Mesenchymal stem cell (in vitro differentiated cells and primary cell): Measurements from ENCODE around the gene MACROD2.

Experiments
- DNase-seq: peaks from one replicate; pipeline ENCODE4 v3.0.0-alpha.2; 2013
- H2AFZ ChIP-seq: one replicate; pipeline ENCODE4 v1.6.1; 2013; ENCODE audit warnings: low read depth, mild to moderate bottlenecking, control low read depth, inconsistent platforms, low read length, moderate library complexity
- H2AK5ac ChIP-seq: 2 replicates; pipeline ENCODE4 v1.6.1; 2013; ENCODE audit warnings: low read length, moderate library complexity, mild to moderate bottlenecking, inconsistent platforms; ENCODE audit not compliant: severe bottlenecking
- H2BK120ac ChIP-seq: one replicate; pipeline ENCODE4 v1.6.1; 2013; ENCODE audit warnings: low read depth, mild to moderate bottlenecking, inconsistent platforms, low read length, moderate library complexity
- H2BK12ac ChIP-seq, 2 experiments: one replicate each; pipeline ENCODE4 v1.6.1; 2013; ENCODE audit warnings: inconsistent platforms in 2 of 2, low read length in 2 of 2, mild to moderate bottlenecking in 2 of 2, moderate library complexity in 2 of 2, control low read depth in 1 of 2
- H2BK15ac ChIP-seq: one replicate; pipeline ENCODE4 v1.6.1; 2013; ENCODE audit warnings: mild to moderate bottlenecking, low read depth, inconsistent platforms; ENCODE audit not compliant: poor library complexity, severe bottlenecking
- H2BK5ac ChIP-seq: 2 replicates; pipeline ENCODE4 v1.6.1; 2013; ENCODE audit warnings: low read depth, mild to moderate bottlenecking, low read length, control low read depth, inconsistent platforms; ENCODE audit not compliant: poor library complexity, severe bottlenecking
- H3K14ac ChIP-seq, 2 experiments: one replicate each; pipeline ENCODE4 v1.6.1; 2013; ENCODE audit warnings: inconsistent platforms in 2 of 2, low read length in 2 of 2, control low read depth in 1 of 2, mild to moderate bottlenecking in 1 of 2, moderate library complexity in 1 of 2
- H3K18ac ChIP-seq, 2 experiments: one replicate each; pipeline ENCODE4 v1.6.1; 2013; ENCODE audit warnings: inconsistent platforms in 2 of 2, low read length in 2 of 2, control low read depth in 1 of 2, low read depth in 1 of 2, mild to moderate bottlenecking in 1 of 2
- H3K23ac ChIP-seq, 2 experiments: one replicate each; pipeline ENCODE4 v1.6.1; 2013; ENCODE audit warnings: inconsistent platforms in 2 of 2, low read length in 2 of 2, mild to moderate bottlenecking in 2 of 2, moderate library complexity in 2 of 2, control low read depth in 1 of 2
- H3K27ac ChIP-seq: 2 replicates; pipeline ENCODE4 v1.5.1; 2013; ENCODE audit warnings: mild to moderate bottlenecking, moderate library complexity, low read length, control low read depth, inconsistent platforms; ENCODE audit not compliant: poor library complexity, severe bottlenecking
- H3K27me3 ChIP-seq, 2 experiments: 2 replicates each; pipeline versions ENCODE4 v1.6.1 to v1.7.0; 2013; ENCODE audit warnings: low read length in 2 of 2, mild to moderate bottlenecking in 2 of 2, moderate library complexity in 2 of 2, control low read depth in 1 of 2, inconsistent platforms in 1 of 2; ENCODE audit not compliant: control insufficient read depth in 1 of 2, insufficient read depth in 1 of 2
- H3K36me3 ChIP-seq, 2 experiments: 2 replicates each; pipeline versions ENCODE4 v1.6.1 to v1.7.0; 2013; ENCODE audit warnings: low read length in 2 of 2, control low read depth in 1 of 2, inconsistent platforms in 1 of 2, low read depth in 1 of 2, mild to moderate bottlenecking in 1 of 2; ENCODE audit not compliant: insufficient read depth in 2 of 2, control insufficient read depth in 1 of 2
- H3K4ac ChIP-seq, 2 experiments: one replicate each; pipeline ENCODE4 v1.6.1; 2013; ENCODE audit warnings: inconsistent platforms in 2 of 2, low read length in 2 of 2, mild to moderate bottlenecking in 2 of 2, moderate library complexity in 2 of 2, control low read depth in 1 of 2, low read depth in 1 of 2
- H3K4me1 ChIP-seq: 2 replicates; pipeline ENCODE4 v1.6.1; 2013; ENCODE audit warnings: low read depth, low read length, control low read depth; ENCODE audit not compliant: control insufficient read depth, insufficient read depth
- H3K4me2 ChIP-seq: 2 replicates; pipeline ENCODE4 v1.6.1; 2013; ENCODE audit warnings: low read length, mild to moderate bottlenecking, inconsistent platforms; ENCODE audit not compliant: poor library complexity, severe bottlenecking
- H3K4me3 ChIP-seq, 2 experiments: 2 replicates each; pipeline versions ENCODE4 v1.5.1 to v1.7.0; 2013; ENCODE audit warnings: low read length in 2 of 2, mild to moderate bottlenecking in 2 of 2, control low read depth in 1 of 2, low read depth in 1 of 2; ENCODE audit not compliant: insufficient read depth in 1 of 2
- H3K79me1 ChIP-seq: replicated peaks from 2 replicates; pipeline ENCODE4 v1.6.1; 2013; ENCODE audit warnings: mild to moderate bottlenecking, control low read depth, low read length, inconsistent platforms; ENCODE audit not compliant: poor library complexity, severe bottlenecking
- H3K9ac ChIP-seq: 2 replicates; pipeline ENCODE4 v1.7.0; 2013; ENCODE audit warnings: mild to moderate bottlenecking, low read length, moderate library complexity
- H3K9me3 ChIP-seq: 2 replicates; pipeline ENCODE4 v1.7.0; 2013; ENCODE audit warnings: mild to moderate bottlenecking, low read length; ENCODE audit not compliant: control insufficient read depth
- H4K8ac ChIP-seq: one replicate; pipeline ENCODE4 v1.6.1; 2013; ENCODE audit warnings: inconsistent platforms, mild to moderate bottlenecking, low read length, moderate library complexity
- H4K91ac ChIP-seq: one replicate; pipeline ENCODE4 v1.6.1; 2013; ENCODE audit warnings: mild to moderate bottlenecking, low read length, inconsistent platforms
- WGBS: methylation state at CpG from one replicate; pipeline ENCODE4 v1.1.7; 2013; ENCODE audit warnings: mixed read lengths; 5-methylcytosine and 5-hydroxymethylcytosine counted together

MACROD2 gene

GRCh38 chr20:14643556-14643955, 648.2 kb downstream of the MACROD2 start:
- no peak overlapping the region for H4K8ac ChIP-seq
- H2BK12ac ChIP-seq = no peak overlapping the region
- H3K14ac ChIP-seq = no peak overlapping the region
- H3K18ac ChIP-seq = no peak overlapping the region
- no peak overlapping the region for H2AFZ ChIP-seq
- DNase-seq = no peak
- no peaks in the 10 kb centered on the region for H3K36me3 ChIP-seq
- no peak overlapping the region for H3K9ac ChIP-seq
- H3K27me3 ChIP-seq = no peaks in the 10 kb centered on the region
- H4K91ac ChIP-seq = no peak overlapping the region
- no peak overlapping the region for H3K23ac ChIP-seq
- H2BK120ac ChIP-seq = no peak overlapping the region
- H3K9me3 ChIP-seq = peaks cover 25% of the 10 kb centered on the region
- H2BK5ac ChIP-seq = no peak overlapping the region
- no peak overlapping the region for H2AK5ac ChIP-seq
- H3K4me3 ChIP-seq = no peak overlapping the region
- no peak overlapping the region for H3K27ac ChIP-seq
- H3K4ac ChIP-seq = no peak overlapping the region
- H3K79me1 ChIP-seq = no peaks in the 10 kb centered on the region
- WGBS = 81% methylated on average over 1 of the region's 1 CpG
- no peaks in the 10 kb centered on the region for H3K4me1 ChIP-seq
- H2BK15ac ChIP-seq = no peak overlapping the region
- no peak overlapping the region for H3K4me2 ChIP-seq

GRCh38 chr20:14644306-14645097, 649.2 kb downstream of the MACROD2 start:
- Histone ChIP-seq H3K18ac (no peak overlapping the region), H2AK5ac (no peak overlapping the region), H3K4me1 (no peaks in the 10 kb centered on the region), H3K27me3 (no peaks in the 10 kb centered on the region), H4K91ac (no peak overlapping the region), H2AFZ (no peak overlapping the region), H3K79me1 (no peaks in the 10 kb centered on the region), H3K14ac (no peak overlapping the region), H2BK120ac (no peak overlapping the region), H2BK12ac (no peak overlapping the region), H3K4me2 (no peak overlapping the region), H3K9ac (no peak overlapping the region), H3K4ac (no peak overlapping the region), H2BK15ac (no peak overlapping the region), H3K36me3 (no peaks in the 10 kb centered on the region), H3K23ac (no peak overlapping the region), H3K27ac (no peak overlapping the region), H4K8ac (no peak overlapping the region), H3K9me3 (peaks cover 25% of the 10 kb centered on the region), H3K4me3 (no peak overlapping the region), H2BK5ac (no peak overlapping the region)
- DNase-seq = no peak
- WGBS = no CpG with 5 or more reads among the region's 2 CpGs

GRCh38 chr20:14647016-14647415, 651.7 kb downstream of the MACROD2 start:
- Histone ChIP-seq H2BK5ac (no peak overlapping the region), H2BK120ac (no peak overlapping the region), H2BK12ac (no peak overlapping the region), H2AK5ac (no peak overlapping the region), H4K8ac (no peak overlapping the region), H2AFZ (no peak overlapping the region), H3K4ac (no peak overlapping the region), H3K9ac (no peak overlapping the region), H3K4me3 (no peak overlapping the region), H3K23ac (no peak overlapping the region), H3K27ac (no peak overlapping the region), H3K79me1 (no peaks in the 10 kb centered on the region), H3K4me1 (no peaks in the 10 kb centered on the region), H3K27me3 (no peaks in the 10 kb centered on the region), H3K4me2 (no peak overlapping the region), H3K36me3 (no peaks in the 10 kb centered on the region), H3K14ac (no peak overlapping the region), H2BK15ac (no peak overlapping the region), H4K91ac (no peak overlapping the region), H3K9me3 (peaks cover 8% of the 10 kb centered on the region), H3K18ac (no peak overlapping the region)
- DNase-seq = no peak
- WGBS = 47% methylated on average over 1 of the region's 1 CpG

- no peak overlapping the region for H3K18ac ChIP-seq
- WGBS = 67% methylated on average over 1 of the region's 1 CpG
- no peak overlapping the region for H3K14ac ChIP-seq
- H2BK120ac ChIP-seq = no peak overlapping the region
- no peak overlapping the region for H4K91ac ChIP-seq
- H3K9ac ChIP-seq = no peak overlapping the region
- no peaks in the 10 kb centered on the region for H3K27me3 ChIP-seq
- no peak overlapping the region for H4K8ac ChIP-seq
- H2AK5ac ChIP-seq = no peak overlapping the region
- no peak overlapping the region for H2BK12ac ChIP-seq
- no peak overlapping the region for H3K27ac ChIP-seq
- no peak overlapping the region for H3K4me3 ChIP-seq
- no peaks in the 10 kb centered on the region for H3K4me1 ChIP-seq
- no peak overlapping the region for H3K4me2 ChIP-seq
- H3K4ac ChIP-seq = no peak overlapping the region
- no peak overlapping the region for H2BK5ac ChIP-seq
- no peak for DNase-seq
- H3K23ac ChIP-seq = no peak overlapping the region
- no peaks in the 10 kb centered on the region for H3K36me3 ChIP-seq
- no peak overlapping the region for H2AFZ ChIP-seq
- no peak overlapping the region for H2BK15ac ChIP-seq
- no peaks in the 10 kb centered on the region for H3K9me3 ChIP-seq
- no peaks in the 10 kb centered on the region for H3K79me1 ChIP-seq
Observed at GRCh38 chr20:14649662-14650061, 654.3 kb downstream of the MACROD2 start.
